Measurements from ENCODE around the gene PRAC1.

Gene PRAC1

GRCh38 chr17:48722201-48722907, at the start of gene PRAC1:
TSS of gene PRAC1 (minus strand) at chr17:48722518. CDS start at chr17:48722392, 126 bp downstream.
- no peak for DNase-seq

GRCh38 chr17:48770954-48771353, 48.6 kb upstream of the PRAC1 start:
- DNase-seq: no peak

- DNase-seq: no peak
Measured at GRCh38 chr17:48769009-48769675, 46.8 kb upstream of the PRAC1 start.

GRCh38 chr17:48767263-48767774, 45.0 kb upstream of the PRAC1 start:
- DNase-seq: peak in 1 of 2 experiments; percentile 5

- DNase-seq: no peak
Measured at GRCh38 chr17:48761114-48761513, 38.8 kb upstream of the PRAC1 start.

- no peak for DNase-seq
Measured at GRCh38 chr17:48760411-48760810, 38.1 kb upstream of the PRAC1 start.

GRCh38 chr17:48759288-48759687, 37.0 kb upstream of the PRAC1 start:
- no peak for DNase-seq

GRCh38 chr17:48757524-48757961, 35.2 kb upstream of the PRAC1 start:
- DNase-seq: no peak

GRCh38 chr17:48756830-48757251, 34.5 kb upstream of the PRAC1 start:
- no peak for DNase-seq

GRCh38 chr17:48755356-48755755, 33.0 kb upstream of the PRAC1 start:
- DNase-seq: no peak

- DNase-seq: no peak
Measured at GRCh38 chr17:48754500-48755261, 32.4 kb upstream of the PRAC1 start.

- DNase-seq: no peak
Measured at GRCh38 chr17:48753794-48754499, 31.6 kb upstream of the PRAC1 start.

GRCh38 chr17:48752399-48753288, 30.3 kb upstream of the PRAC1 start:
- DNase-seq: no peak

GRCh38 chr17:48751733-48752398, 29.5 kb upstream of the PRAC1 start:
- DNase-seq: no peak

GRCh38 chr17:48751172-48751571, 28.9 kb upstream of the PRAC1 start:
- peak in 1 of 2 experiments; percentile 41 for DNase-seq

GRCh38 chr17:48749621-48750553, 27.6 kb upstream of the PRAC1 start:
- no peak for DNase-seq

GRCh38 chr17:48748718-48749566, 26.6 kb upstream of the PRAC1 start:
- no peak for DNase-seq

GRCh38 chr17:48747445-48748363, 25.4 kb upstream of the PRAC1 start:
- DNase-seq: no peak
